DOHH2 (cell line): ENCODE data around the gene GASK1A.
"Not testable (repeated sequence)": the region's sequence is repeated elsewhere in the genome, so short reads cannot be mapped to it uniquely, and the experiment has no call there.

Experiments
- CTCF ChIP-seq: fragments of 200-600 bp; sonication (generic); IDR thresholded peaks from one replicate; pipeline ENCODE4 v1.5.1; 2014; ENCODE audit warnings: antibody characterized with exemption, mild to moderate bottlenecking, low read depth, low read length; ENCODE audit not compliant: poor library complexity, severe bottlenecking
- EZH2phosphoT487 ChIP-seq: fragments of 200-600 bp; sonication (generic); IDR thresholded peaks from 2 replicates; pipeline ENCODE4 v1.6.1; 2017; ENCODE audit warnings: borderline replicate concordance, mild to moderate bottlenecking, antibody characterized with exemption, low read length, moderate library complexity, mixed read lengths

- TF ChIP-seq CTCF, EZH2phosphoT487: not testable (repeated sequence)
These were observed 66.0 kb downstream of the GASK1A start for GRCh38 chr3:43045079-43045478.
